ENCODE results near the gene PHLDB3.

Gene PHLDB3

GRCh38 chr19:43496960-43497359, 7.6 kb downstream of the PHLDB3 start:
- DNase-seq, result no peak

GRCh38 chr19:43495082-43495481, 9.5 kb downstream of the PHLDB3 start:
- no peak for DNase-seq

- DNase-seq, result no peak
These were observed 13.8 kb downstream of the PHLDB3 start for GRCh38 chr19:43490759-43491158.

GRCh38 chr19:43489979-43490599, 14.5 kb downstream of the PHLDB3 start:
- no peak for DNase-seq

- no peak for DNase-seq
These were observed 15.2 kb downstream of the PHLDB3 start for GRCh38 chr19:43489310-43489709.

GRCh38 chr19:43488179-43488578, 16.4 kb downstream of the PHLDB3 start:
- no peak for DNase-seq

- no peak for DNase-seq
These were observed 18.1 kb downstream of the PHLDB3 start for GRCh38 chr19:43486412-43486811.

GRCh38 chr19:43485951-43486350, 18.6 kb downstream of the PHLDB3 start:
- no peak for DNase-seq

- no peak for DNase-seq
These were observed 21.3 kb downstream of the PHLDB3 start for GRCh38 chr19:43483281-43483680.

- DNase-seq, result no peak
These were observed 22.4 kb downstream of the PHLDB3 start for GRCh38 chr19:43482193-43482592.

GRCh38 chr19:43481701-43482100, 22.8 kb downstream of the PHLDB3 start:
- no peak for DNase-seq

- no peak for DNase-seq
These were observed 24.0 kb downstream of the PHLDB3 start for GRCh38 chr19:43480574-43480973.

GRCh38 chr19:43479961-43480561, 24.5 kb downstream of the PHLDB3 start:
- no peak for DNase-seq

- no peak for DNase-seq
These were observed 25.3 kb downstream of the PHLDB3 start for GRCh38 chr19:43479226-43479625.

- no peak for DNase-seq
These were observed 26.2 kb downstream of the PHLDB3 start for GRCh38 chr19:43478323-43478722.

- DNase-seq, result peak; percentile 83
These were observed 27.9 kb downstream of the PHLDB3 start for GRCh38 chr19:43476606-43477005.

- peak; percentile 89 for DNase-seq
These were observed 29.4 kb downstream of the PHLDB3 start for GRCh38 chr19:43474986-43475705.

- DNase-seq, result no peak
These were observed 30.1 kb downstream of the PHLDB3 start for GRCh38 chr19:43474487-43474886.

- no peak for DNase-seq
These were observed 33.5 kb downstream of the PHLDB3 start for GRCh38 chr19:43471091-43471490.

- DNase-seq, result peak; percentile 17
These were observed 34.3 kb downstream of the PHLDB3 start for GRCh38 chr19:43470288-43470687.

GRCh38 chr19:43469160-43469480, 35.4 kb downstream of the PHLDB3 start:
- no peak for DNase-seq

GRCh38 chr19:43468354-43469159, 36.0 kb downstream of the PHLDB3 start:
- no peak for DNase-seq

- DNase-seq, result no peak
These were observed 36.8 kb downstream of the PHLDB3 start for GRCh38 chr19:43467730-43468129.

GRCh38 chr19:43467276-43467675, 37.3 kb downstream of the PHLDB3 start:
- no peak for DNase-seq

All from fibroblast of upper back skin (primary cell).